ENCODE results near the gene SERPING1.
"Not testable (repeated sequence)": the region's sequence is repeated elsewhere in the genome, so short reads cannot be mapped to it uniquely, and the experiment has no call there.

Gene SERPING1

DNA sequence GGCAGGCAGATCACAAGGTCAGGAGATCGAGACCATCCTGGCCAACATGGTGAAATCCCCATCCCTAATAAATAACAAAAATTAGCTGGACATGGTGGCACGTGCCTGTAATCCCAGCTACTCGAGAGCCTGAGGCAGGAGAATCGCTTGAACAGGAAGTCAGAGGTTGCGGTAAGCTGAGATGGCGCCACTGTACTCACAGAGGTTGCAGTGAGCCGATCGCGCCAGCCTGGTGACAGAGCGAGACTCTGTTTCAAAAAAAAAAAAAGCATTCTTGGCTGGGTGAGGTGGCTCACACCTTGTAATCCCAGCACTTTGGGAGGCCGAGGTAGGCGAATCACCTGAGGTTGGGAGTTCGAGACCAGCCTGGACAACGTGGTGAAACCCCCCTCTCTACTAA is 54.7 kb downstream of the SERPING1 start:
- not testable (repeated sequence) for DNase-seq

GRCh38 chr11:57652662-57653061 is 55.2 kb downstream of the SERPING1 start:
- no peak for DNase-seq

DNA sequence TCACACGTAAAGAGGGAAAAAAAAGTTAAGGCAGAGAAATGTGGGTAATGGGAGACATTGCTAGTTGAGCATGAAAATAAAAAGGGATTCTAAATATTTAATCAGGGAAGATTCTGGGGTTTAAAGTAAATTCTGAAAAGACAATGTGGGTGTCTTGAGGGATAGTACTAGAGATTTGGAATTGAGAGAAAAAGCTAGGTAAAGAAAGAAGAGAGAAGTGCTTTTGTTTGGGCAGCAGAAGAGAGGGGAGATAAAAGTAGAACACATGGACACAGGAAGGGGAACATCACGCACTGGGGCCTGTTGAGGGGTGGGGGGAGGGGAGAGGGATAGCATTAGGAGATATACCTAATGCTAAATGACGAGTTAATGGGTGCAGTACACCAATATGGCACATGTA is 55.7 kb downstream of the SERPING1 start:
- no peak for DNase-seq

DNA sequence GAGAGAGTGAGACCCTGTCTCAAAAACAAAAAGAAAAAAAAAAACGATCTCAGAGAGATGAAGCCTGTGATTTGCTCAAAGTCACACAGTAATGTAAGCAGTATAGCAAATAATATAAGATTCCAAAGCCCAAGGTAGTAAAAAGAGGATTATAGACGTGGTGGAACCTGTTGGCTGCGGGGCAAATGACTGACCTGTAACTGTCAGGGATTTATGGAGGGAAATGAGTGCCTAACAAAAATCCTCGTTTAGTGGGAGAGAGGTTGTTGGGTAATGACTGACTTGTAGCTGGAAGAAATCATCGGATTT is 59.4 kb downstream of the SERPING1 start:
- DNase-seq = no peak

DNA sequence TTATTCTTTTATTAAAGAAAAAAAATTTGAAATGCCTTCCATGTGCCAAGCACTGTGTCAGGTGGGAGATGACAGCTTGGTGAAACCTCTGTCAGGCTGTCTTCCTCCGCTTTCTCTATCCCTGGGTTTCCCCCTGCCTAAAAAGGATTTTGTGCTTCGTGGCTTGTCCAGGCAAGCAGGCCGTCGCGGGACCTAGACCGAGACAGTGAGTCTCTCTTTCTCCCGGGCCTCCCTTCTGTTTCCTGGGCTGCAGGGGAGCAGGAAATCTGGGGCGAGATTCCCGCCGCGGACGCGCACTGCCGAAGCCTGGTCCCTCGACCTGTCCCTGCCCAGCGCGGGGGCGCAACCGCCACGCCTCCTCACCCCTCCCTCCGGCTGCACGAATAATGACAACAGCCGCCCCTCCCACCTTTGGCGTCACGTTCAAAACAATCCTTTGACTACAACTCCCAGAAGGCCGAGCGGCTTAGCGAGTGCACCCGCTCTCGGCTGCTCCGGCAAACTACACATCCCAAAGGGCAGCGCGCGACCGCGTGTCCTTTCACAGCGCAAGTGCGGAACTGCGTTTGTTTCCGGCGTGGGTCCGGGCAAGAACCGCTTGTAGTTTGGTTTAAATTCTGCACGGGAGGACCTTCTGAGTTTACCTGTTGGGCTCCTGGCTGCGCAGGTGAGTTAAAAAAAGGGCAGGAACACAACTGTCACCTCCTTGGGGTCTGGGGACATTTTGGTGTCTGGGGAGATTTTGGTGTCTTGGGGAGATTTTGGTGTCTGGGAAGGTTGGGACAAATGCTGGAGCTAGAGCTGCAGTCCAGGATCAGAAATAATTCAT is 59.9 kb downstream of the SERPING1 start, which contains the start of gene CLP1:
TSS of gene CLP1 (plus strand) at position 569 of the 829 bp plus-strand sequence. CDS start 1,715 bp downstream, outside the sequence.
- peak; percentile 87 to 100 (median 98) for DNase-seq

DNA sequence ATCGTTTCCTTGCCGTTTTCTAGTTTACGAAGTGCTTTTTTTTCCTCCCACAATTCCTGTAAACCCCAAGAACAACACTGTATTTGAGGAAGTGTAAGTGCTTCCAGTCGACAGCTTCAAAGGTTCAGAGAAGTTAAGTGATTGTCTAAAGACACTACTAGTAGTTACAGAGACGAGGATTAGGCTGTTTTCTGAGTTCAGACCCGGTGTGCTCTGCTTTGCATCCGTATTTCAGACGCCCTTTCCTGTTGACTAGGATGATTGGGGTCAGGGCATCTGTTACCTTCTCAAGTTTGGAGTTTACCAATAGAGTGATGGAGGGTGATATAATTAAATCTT is 60.5 kb downstream of the SERPING1 start:
- DNase-seq = no peak

DNA sequence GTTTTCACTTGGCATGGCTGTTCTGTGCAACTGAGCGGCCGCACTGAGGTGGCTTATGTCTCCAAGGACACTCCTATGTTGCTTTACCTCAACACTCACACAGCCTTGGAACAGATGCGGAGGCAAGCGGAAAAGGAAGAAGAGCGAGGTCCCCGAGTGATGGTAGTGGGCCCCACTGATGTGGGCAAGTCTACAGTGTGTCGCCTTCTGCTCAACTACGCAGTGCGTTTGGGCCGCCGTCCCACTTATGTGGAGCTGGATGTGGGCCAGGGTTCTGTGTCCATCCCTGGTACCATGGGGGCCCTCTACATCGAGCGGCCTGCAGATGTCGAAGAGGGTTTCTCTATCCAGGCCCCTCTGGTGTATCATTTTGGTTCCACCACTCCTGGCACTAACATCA is 62.2 kb downstream of the SERPING1 start:
- no peak for DNase-seq

DNA sequence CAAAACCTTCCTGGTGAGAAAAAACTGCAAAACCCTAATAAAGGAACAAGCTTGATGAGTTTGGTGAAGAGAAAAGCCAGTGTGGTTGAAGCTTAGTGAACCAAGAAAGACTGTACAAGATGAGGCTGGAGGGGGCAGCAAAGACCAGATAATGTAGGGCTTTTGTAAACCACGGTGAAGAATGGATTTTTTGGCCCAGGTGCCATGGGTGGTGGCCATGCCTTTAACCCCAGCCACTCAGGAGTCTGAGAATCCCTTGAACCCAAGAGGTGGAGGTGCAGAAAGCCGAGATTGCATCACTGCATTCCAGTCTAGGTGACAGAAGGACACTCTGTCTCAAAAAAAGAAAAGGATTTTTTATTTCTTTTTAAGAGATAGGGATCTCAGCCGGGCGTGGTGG is 65.4 kb downstream of the SERPING1 start:
- DNase-seq = no peak

DNA sequence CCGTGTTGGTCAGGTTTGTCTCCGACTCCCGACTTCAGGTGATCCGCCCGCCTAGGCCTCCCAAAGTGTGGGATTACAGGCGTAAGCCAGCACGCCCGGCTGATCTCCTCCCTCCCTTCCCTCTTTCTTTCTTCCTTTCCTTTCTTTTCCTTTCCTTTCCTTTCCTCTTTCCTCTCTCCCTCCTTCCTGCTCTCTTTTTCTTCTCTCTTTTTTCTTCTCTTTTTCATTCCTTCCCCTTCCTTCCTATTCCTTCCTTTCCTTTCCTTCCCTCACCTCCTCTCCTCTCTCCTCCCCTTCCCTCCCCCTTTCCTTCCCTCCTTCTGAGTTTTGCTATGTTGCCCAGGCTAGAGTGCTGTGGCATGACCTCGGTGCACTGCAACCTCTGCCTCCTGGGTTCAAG is 66.5 kb downstream of the SERPING1 start:
- no peak for DNase-seq

Measured in hypothalamus (tissue), 51 donors.